A549 treated with RU486 at 1 μM for 4 hours (cell line): ENCODE measurements around the gene ABCG5. TPM values are rescaled to one million over a fixed set of nuclear protein-coding genes. Genes with fewer than 3 reads are reported as not detected.

Source experiments
- total RNA-seq: library from RNA; stranded (reverse); fragments of 200-300 nt; extraction: Qiagen RNA extraction; gene quantifications from 5 replicates; pipeline ENCODE4 v1.2.3, GENCODE V29; 2022; ENCODE audit warnings: low read depth

The ABCG5 gene
- not detected in 5 replicates for total RNA-seq

DNA sequence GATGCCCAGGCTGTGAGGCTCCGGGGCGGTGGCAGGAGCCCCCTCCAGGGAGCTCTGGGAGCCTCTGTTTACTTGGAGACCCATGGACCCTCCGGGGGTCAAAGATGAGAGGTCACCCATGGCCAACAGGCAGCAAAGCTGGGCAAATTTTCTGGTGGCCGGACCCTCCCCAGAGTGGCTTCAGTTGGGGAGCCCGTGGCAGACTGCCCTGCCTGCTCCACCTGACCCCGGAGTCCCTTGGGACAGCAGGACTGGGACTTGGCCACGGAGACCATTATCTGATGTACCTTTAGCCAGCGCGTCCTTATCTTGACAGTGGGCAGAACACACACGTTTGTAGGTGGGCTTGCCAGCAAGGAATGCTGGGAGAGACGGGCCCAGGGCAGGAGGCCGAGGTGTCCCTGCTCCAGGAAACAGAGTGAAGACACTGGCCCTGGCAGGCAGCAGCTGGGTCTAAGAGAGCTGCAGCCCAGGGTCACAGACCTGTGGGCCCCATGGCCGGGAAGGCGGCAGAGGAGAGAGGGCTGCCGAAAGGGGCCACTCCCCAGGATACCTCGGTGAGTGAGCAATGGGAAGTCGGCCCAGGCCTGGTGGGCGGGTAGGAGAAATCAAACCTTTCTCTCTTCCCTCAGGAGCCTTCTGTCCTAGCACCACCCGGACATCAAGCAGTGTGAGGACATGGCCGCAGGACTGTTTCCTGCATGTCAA lies at the start of gene ABCG5, which contains the start of gene ABCG8:
Gene ABCG5, minus strand, starts transcription at position 280 of the 708 bp plus-strand sequence. Its CDS starts 160 bp downstream, at position 120.
Gene ABCG8, plus strand, starts transcription at position 412 of the 708 bp plus-strand sequence. Its CDS starts 83 bp downstream, at position 495.

DNA sequence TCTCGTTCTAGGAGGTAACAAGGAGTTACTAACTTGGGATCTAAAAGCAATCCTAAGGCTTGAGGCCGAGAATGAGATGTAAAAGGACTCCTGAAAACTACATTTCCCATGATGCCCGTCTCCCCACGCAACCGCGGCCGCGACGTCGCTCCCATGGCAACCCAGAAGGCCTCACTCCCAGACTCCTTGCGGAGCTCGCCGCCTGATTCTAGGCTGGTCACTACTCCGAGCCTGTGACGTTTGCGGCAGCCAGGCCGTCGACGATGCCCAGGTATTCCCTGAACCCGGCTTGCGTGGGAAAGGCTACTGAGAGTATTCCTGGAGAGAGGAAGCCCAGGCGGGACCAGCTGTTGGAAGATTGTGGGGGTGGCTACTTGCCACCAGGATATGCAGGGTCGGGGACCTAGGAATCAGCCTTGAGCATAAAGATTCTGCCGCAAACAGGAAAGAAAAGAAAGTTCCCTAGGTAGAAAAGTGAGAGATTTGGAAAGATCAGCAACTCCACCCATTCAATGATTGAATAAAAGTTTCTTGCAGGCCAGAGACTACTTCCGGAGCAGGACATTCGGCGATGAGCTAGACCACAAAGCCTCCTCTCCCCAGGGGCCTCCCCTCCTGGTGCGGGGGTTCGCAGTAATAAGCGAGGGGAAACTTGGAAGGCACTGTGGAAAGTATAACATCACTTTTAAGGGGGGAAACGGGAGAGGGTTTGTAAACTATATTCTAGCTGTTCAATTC lies 64.6 kb downstream of the ABCG5 start, which contains the start of gene DYNC2LI1:
Gene DYNC2LI1, plus strand, starts transcription at position 164 of the 738 bp plus-strand sequence. Its CDS starts 100 bp downstream, at position 264.

Other genes starting within 250 kb of the ABCG5 start
- 16.4 to 26.7 TPM (median 23.3 TPM) in 5 replicates for gene THADA, start 242.8 kb downstream of the ABCG5 start, total RNA-seq
- 0.73 to 1.1 TPM (median 1.1 TPM) in 5 replicates for gene PLEKHH2, start 201.6 kb downstream of the ABCG5 start, total RNA-seq
- 1.7 to 2.5 TPM (median 2.0 TPM) in 5 replicates for gene C1GALT1C1L, start 162.4 kb downstream of the ABCG5 start, total RNA-seq
- 11.9 to 19.3 TPM (median 14.9 TPM) in 5 replicates for gene DYNC2LI1, start 64.8 kb downstream of the ABCG5 start, total RNA-seq
- not detected in 5 replicates for gene ABCG8, start 132 bp upstream of the ABCG5 start, total RNA-seq
- 64.6 to 104 TPM (median 103 TPM) in 5 replicates for gene LRPPRC, start 157.2 kb upstream of the ABCG5 start, total RNA-seq